ENCODE results near the gene KIAA1958.
"Not testable (repeated sequence)": the region's sequence is repeated elsewhere in the genome, so short reads cannot be mapped to it uniquely, and the experiment has no call there.

KIAA1958 gene

DNA sequence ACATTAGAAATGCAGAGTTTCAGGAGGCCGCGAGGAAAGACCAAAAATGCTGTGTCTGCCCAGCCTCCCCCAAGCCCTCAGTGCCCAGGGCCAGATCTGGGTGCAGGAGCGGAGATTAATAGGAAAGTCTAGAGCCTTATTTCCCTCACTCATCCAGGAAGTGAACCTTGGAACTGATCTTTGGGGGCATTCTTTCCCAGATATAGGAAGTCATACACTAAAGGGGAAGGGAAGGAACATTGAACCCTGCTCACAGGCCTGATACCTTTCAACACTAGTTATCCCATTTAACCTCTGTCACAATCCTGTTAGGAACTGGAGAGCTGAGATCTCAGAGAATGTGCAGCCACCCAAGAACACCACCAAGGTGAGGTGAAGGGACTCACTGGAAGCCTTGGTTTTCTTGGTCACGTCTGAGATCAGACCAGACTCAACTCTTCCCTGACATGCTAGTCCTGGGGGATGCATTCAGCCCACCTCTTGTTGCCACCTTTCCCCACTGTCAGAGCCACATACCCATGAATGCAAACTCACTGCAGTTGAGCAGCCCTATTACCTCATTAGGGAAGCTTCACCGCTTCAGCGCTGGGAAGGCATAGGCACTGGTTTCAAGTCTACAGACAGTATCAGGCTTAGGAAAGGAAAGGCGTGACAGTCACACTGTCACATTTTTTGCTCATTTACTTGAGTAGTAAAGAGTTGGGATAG lies 95.0 kb downstream of the KIAA1958 start:
- Histone ChIP-seq H3K4me3 (no peak overlapping the region), H3K27ac (no peak overlapping the region)

DNA sequence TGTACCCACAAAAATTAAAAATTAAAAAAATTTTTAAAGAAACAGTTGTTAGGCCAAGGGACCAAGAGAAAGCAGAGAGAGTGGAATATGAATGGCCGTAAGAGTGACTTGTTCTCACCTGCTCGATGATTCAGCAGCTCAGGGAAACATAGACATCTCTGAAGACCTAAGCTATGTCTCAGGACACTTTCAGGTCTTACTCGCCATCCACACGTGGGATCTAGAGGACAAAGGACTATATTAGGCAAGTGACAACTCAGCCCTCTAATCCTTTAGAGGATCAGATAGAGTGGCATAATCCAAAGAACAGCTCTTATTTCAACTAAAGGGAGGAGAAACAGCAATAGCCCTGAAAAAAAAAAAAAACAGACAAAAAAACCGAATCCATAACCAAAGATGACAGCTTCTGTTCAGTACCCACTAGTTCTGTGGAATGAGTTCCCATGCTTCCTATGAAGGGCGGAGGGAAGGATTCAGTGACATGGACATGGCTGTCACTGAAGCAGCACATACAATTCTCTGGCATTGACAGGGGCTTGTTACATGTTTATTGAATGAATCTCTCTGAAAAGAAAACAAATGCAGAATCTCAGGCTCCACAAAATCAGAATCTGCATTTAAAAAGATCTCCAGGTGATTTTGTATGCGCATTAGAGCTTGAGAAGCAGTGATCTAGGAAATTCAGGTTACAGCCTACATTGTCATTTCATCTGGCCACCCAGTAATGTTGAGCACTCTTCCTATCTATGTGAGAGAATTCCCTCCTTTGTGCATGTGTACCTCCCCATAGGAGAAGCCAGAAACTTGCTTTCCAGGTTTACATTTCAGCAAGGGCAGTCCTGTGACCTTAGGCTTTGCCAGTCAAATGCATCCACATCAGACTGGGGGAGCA lies 96.0 kb downstream of the KIAA1958 start:
- H3K27ac ChIP-seq = no peak overlapping the region
- H3K4me3 ChIP-seq = no peak overlapping the region

DNA sequence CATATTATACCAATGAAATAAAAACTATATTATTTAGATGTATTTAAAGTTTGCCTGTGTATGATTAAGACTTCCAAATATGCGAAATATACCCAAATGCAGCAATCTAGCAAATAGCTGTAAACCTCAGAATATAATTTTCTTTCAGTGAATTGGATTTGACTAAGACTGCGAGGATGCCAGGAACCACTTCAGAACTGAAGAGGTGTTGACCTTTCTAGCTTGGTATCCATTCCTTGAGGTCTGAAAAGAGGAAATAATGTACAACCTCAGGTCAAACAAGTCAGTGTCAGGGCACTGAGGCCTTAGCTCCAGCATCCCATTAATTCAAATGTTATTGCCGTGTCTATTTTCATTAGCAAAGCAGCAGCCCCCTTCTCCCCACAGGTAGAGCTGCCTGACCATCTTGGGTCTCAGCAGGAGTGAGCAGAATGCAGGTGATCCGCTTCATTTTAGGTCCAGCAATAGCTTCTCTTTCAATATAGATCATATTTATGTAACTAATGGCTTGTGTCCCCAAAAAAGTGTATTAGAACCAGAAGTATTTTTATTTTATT lies 100.0 kb downstream of the KIAA1958 start:
- H3K4me3 ChIP-seq = no peak overlapping the region
- H3K27ac ChIP-seq = no peak overlapping the region

DNA sequence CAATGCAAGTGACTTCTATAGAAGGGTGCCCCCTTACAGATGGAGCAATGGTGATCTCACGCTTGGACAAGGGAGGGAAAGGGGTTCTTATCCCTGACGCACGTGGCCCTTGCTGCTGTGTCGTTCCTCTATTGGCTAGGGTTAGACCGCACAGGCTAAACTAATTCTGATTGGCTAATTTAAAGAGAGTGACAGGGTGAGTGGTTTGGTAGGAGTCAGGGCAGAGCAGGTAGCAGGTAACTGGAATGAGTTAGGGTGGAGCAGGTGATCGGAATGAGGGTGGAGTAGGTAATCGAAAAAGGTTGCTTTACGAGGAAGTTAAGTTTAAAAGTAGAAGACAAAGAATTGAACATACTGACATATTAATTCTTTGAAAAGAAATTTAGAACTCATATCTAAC lies 105.2 kb downstream of the KIAA1958 start:
- not testable (repeated sequence) for H3K4me3 ChIP-seq, H3K27ac ChIP-seq

DNA sequence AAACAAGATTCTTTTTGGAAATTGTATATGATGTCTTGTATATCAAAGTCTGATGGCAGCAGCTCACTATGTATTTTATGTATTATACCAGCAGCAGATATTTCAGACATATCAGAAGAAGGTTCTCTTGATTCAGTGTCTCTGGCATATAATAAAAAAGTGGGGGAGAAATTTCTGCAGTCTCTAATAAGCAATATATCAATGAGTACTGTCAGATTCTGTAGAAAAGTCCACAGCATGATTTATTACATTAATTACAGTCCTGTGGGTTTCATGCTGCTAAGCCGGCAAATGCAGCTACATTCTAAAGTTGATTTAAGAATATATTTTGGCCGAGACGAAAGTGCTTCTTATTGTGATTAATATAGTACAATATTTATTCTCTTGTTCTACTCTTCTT lies 113.1 kb downstream of the KIAA1958 start:
- Histone ChIP-seq H3K4me3 (no peak overlapping the region), H3K27ac (no peak overlapping the region)

DNA sequence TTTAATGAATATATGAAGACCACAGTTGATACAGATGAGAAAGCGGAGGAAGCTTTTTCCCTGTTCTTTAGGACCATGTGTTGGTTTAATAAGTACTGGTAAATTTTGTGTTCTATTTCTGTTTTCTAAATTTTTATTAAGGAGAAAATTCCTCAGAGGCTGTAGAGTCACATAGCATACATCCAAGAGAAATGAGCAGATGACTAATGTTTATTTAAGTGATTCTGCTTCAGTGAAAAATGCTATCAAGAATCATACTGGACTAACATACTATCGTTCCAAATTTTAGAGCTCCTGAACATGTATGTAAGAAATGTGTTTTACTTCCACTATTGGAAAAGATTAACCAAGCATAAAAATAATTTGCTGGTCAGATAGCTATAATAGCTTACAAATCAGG lies 115.0 kb downstream of the KIAA1958 start:
- Histone ChIP-seq H3K4me3 (no peak overlapping the region), H3K27ac (no peak overlapping the region)

DNA sequence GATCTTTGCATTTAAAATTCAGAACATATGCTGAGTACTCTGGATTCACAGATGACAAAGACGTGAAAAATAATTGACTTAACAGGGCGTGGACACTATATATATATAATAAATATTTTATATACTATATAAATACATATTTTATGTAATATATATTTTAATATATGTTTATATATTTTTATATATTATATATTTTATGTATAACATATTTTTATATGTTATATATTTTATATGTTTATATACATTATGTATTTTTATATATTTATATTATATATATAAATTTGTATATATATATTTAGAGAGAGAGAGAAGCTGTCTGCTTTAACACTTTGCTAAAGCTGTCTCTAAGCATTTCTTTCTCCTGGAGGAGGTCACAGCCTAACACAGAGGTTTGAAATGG lies 118.2 kb downstream of the KIAA1958 start:
- no peak overlapping the region for H3K27ac ChIP-seq
- no peak overlapping the region for H3K4me3 ChIP-seq

DNA sequence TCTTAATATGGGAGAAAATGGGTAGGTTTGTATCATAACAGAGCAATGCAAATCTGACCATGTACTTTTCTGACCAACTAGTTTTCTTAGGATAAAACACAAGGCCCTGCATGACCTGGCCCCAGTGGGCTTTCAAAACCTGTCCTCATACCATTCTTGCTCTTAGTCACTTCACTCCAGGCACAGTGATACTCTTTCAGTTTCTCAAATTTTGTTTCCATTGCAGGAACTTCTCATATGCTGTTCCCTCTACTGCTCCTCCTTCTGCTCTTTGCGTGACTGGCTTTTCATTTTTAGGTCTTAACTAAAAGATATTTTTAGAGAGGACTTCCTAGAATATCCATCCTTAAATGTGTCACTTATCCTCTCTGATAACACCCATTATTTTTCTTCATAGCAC lies 118.9 kb downstream of the KIAA1958 start:
- Histone ChIP-seq H3K27ac (no peak overlapping the region), H3K4me3 (no peak overlapping the region)

DNA sequence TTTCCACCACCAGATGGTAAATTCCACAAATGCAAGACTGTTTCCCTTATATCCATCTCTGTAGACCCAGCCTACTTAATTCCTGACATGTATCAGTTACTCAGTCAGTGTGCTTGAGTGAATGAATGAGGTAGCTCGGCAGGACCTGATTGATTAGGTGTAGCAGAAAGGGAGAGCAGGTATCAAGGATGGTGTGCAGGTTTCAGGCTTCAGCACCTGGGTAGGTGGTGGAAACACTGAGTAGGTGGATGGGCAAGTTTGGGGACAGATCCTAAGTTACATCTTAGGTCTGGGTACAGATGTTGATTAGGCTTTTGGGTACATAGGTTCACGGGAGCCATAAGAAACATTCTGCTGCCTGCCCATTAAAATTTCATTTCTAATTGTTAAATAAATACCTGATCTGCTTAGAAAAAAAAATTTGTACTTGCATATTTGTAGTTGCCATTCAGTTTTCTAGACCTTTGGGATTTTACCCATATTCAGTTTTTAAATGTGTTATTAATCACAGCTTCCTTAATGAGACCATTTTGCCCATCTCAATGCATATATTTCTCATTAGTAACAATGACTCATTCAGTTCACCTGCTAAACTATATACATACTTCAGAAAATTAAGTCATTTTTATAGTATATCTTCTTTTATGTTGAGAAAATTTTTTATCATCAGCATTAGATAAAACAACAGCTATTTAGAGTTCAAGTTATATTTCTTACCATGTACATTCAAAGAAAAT lies 119.5 kb downstream of the KIAA1958 start:
- H3K27ac ChIP-seq = no peak overlapping the region
- H3K4me3 ChIP-seq = no peak overlapping the region

DNA sequence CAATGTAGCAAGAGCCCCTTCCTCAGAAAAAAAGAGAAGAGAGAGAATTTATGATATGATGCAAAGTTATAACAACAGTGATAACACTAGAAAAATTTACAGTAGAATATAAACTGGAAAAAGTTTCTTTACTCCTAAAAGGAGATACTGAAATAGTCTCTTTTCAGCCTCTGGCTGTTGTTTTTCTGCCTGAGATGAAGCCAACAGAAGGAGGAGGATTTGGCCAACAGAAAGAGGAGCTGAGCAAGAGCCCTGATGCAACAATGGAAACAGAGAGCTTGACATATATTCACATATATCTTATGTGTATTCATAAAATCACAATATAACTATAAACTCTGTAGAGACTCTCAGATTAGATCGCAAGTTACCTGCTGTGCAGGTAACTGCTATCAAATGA lies 122.2 kb downstream of the KIAA1958 start:
- Histone ChIP-seq H3K27ac (no peak overlapping the region), H3K4me3 (no peak overlapping the region)

DNA sequence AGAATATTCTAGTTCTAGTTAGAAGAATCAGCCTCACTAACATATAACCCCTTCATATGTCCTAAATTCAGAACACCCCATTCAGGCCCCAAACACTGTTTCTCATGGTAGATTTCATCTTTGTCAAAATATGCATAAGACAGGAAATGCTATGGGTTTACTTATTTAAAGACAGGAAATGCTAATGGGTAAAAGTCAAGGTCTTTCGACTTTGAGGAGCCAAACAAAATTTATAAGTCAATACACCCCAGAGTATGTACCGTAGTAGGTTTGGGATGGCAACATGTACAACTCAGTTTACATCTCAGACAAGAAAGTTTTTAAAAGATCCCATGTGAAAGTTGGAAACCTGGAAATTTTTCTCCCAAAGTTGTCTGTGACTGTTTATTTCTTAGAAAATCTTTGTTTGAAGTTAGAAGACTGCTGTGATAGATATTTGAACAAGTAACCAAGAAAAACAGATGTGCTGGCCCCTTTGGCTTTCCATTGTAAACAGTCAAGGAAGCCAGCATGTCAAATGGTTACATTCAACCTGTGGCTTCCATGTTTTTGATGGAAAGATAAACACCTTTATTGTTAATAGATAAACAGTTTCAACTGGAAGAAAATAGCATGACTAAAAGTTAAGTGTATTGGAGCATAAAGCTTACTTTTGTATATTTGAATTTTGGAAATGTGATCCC lies 129.1 kb downstream of the KIAA1958 start:
- Histone ChIP-seq H3K27ac (no peak overlapping the region), H3K4me3 (no peak overlapping the region)

DNA sequence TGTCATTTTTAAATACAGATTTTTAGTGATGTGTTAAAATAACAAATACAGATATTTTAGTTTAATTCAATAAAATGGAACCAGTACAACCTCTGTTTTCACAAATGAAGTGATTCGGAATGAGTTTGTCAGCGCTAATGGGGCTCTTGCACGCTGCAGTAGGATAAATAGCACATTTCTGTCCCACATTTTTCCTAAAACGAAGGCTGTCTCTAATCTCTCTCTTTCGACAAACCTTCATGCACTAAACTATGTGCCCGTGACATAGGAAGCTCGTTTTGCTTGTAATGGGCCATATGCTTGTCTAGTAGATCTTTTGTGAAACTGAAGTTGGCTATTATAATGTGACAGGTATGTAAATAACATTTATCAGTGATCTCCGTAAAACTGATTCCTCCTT lies 130.7 kb downstream of the KIAA1958 start:
- Histone ChIP-seq H3K4me3 (no peak overlapping the region), H3K27ac (no peak overlapping the region)

DNA sequence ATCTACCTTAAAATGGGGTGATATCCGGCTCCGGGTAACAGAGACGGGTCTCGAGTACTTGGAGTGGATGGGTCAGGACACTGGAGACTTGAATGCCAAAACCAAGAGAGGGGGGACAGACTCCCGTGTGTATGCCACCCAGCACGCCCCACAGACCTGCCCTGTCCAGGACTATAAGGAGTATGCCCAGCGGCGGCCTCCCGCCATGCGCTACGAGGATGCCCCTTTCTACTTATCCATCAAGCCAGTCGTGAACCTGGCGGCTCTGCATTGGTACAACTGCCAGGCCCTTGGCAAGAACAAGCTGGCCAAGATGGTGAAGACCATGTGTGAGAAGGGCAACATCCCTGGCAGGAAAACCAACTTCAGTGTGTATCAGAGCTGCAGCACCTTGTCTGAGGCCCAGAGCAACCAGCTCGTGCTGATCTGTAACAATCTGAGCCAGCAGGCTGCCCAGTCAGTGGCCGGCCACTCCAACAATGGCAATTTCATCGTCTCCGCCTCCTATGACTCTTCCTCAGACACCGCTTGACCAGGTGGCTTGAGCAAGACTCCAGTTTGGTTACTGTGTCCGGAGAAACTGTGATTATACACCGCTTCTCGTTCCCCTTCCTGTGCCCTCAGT lies 131.9 kb downstream of the KIAA1958 start:
- H3K27ac ChIP-seq = no peak overlapping the region
- H3K4me3 ChIP-seq = no peak overlapping the region

DNA sequence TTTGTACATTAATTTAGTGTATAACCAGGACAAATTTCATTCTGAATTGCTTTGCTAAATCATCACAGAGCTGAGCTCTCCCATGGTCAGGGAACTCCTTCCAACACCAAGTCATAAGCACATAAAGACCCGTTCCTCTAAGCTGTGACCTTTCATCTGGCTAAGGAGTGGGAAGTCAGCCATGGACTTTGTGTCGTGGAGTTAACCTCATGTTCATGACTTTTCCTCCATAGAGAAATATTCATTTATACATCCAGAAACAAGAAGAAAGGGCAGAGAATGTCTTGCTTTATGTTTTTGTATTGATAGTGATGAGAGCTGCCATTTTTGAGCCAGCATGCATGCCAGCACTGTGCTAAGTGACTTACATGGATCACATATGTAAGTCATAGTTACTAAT lies 133.8 kb downstream of the KIAA1958 start:
- H3K27ac ChIP-seq = peak overlapping the region in 1 of 21 experiments; percentile 45
- no peak overlapping the region for H3K4me3 ChIP-seq

DNA sequence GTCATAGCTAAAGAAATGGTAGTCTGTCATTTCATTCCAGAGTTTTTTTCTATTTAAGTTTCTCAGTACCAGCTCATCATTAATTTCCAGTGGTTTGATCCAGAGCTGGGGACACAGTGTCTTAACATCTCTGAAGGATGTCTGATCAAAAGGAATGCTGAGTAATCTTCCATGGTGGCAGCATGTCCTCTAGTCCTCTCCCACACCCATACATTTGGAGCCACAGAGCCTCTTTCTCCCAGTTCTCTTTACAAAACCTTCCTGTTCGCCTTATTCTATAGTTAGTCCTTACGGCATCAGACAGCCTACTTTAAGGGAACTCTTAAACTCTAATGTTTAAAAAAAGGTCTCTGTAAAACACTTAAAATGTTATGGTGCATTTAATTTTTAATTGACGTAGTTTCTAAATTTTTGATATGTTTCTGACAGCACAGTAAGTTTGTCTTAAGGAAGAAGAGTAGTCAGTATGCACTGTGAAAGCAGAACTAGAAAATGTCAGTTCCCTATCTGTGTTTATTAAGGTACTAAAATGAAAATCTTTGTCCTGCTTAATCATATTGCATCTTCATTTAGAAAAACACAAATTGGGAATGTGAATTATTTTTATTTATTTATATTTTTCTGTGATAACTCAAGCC lies 134.5 kb downstream of the KIAA1958 start:
- H3K27ac ChIP-seq = peak overlapping the region in 1 of 21 experiments; percentile 45
- H3K4me3 ChIP-seq = no peak overlapping the region

DNA sequence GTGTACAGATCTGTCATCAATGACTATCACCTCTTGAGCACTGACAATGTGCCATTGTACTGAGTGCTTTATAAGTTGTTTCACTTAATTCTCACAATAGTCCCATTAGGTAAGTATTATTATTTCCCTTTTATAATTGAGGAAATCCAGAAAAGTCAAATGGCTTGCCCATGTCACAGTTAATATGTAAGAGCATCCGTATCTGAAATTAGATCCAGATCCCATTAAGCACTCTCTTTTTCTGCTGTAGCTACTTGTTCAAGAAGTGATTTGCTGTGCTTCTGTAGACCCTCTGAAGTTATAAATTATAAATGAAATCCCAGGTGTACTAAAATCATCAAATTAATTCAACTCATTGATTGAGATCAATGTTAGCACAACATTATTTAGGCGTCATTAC lies 136.6 kb downstream of the KIAA1958 start:
- Histone ChIP-seq H3K27ac (no peak overlapping the region), H3K4me3 (no peak overlapping the region)

DNA sequence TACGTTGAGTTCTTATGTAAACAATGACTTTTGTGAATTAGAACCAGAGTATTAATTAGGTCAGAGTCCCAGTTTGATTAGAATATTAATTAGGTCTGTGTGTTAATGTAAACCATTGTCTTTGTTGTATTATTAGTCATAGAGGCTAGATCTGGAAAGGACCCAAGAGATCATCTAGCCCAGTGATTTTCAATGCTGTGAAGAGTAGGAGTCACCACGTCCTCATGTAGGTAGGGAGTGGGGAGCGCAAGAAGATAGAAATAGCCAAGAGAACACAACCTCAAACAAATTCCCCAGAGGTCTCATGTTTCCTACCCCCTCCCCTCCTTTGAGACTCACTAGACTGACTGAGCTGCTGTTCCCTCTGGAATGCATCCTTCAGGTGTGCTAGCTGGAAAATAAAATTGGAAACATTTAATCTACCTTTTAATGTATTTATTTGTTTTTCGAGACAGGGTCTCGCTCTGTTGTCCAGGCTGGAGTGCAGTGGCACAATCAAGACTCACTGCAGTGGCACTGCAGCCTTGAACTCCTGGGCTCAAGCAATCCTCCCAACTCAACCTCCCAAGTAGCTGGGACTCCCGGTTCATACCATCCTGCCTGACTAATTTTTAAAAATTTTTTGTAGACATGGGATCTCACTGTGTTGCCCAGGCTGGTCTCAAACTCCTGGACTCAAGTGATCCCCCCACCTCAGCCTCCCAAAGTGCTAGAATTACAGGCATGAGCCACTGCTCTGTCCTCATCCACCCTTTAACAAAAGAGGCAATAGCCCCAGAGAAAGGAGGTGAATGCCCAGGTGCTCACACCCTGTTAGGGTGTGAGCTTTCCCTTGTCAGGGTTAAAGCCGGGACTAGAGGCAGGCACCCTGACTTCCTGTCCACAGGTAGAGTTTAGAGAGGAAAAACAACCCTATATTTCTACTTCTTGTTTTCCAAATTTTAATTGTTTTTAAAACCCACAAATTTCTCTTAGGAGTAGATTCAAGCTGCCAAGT lies 138.4 kb downstream of the KIAA1958 start:
- Histone ChIP-seq H3K4me3 (no peak overlapping the region), H3K27ac (no peak overlapping the region)
